ENCODE measurements around the gene IER5L. TPM values are rescaled to one million over a fixed set of nuclear protein-coding genes. Genes with fewer than 3 reads are reported as not detected.

The IER5L gene
- total RNA-seq, 2 experiments from 2014 or later, result 1.8 to 2.3 TPM

- H3K27me3 Mint-ChIP-seq, result no peaks in the 10 kb centered on the region
- H3K36me3 Mint-ChIP-seq (ENCODE audit: low read depth), result peaks cover 8% of the 10 kb centered on the region
- no peak overlapping the region for H3K4me3 Mint-ChIP-seq
- CTCF ChIA-PET, result interaction anchor here (0.9 to 6.5 kb wide), 4 partner anchors 8 to 25 kb away, joined by 3 to 50 read pairs (median 7); no protein-coding TSS in a partner anchor
- peaks cover 9% of the 10 kb centered on the region for H3K4me1 Mint-ChIP-seq
- no peak overlapping the region for H3K27ac Mint-ChIP-seq
- H3K9me3 Mint-ChIP-seq, result no peaks in the 10 kb centered on the region
- no peak for DNase-seq
- POLR2A ChIA-PET, result no interaction called here
These were observed 29.4 kb downstream of the IER5L start for GRCh38 chr9:129148463-129149204.

GRCh38 chr9:129146441-129146941 is 31.6 kb downstream of the IER5L start:
- no peak overlapping the region for H3K4me3 Mint-ChIP-seq
- H3K4me1 Mint-ChIP-seq, result peaks cover 27% of the 10 kb centered on the region
- CTCF ChIA-PET, result interaction anchor here (0.6 to 7.0 kb wide), 6 partner anchors 12 to 438 kb away, joined by 3 to 64 read pairs (median 4); no protein-coding TSS in a partner anchor
- no peak overlapping the region for H3K27ac Mint-ChIP-seq
- POLR2A ChIA-PET, result no interaction called here
- DNase-seq, result no peak
- no peaks in the 10 kb centered on the region for H3K9me3 Mint-ChIP-seq
- H3K36me3 Mint-ChIP-seq (ENCODE audit: low read depth), result peaks cover 16% of the 10 kb centered on the region
- no peaks in the 10 kb centered on the region for H3K27me3 Mint-ChIP-seq

GRCh38 chr9:129145841-129146292 is 32.2 kb downstream of the IER5L start:
- ChIA-PET POLR2A (interaction anchor here (0.6 kb wide), 1 partner anchor 18 kb away, joined by 4 read pairs; no protein-coding TSS in a partner anchor), CTCF (interaction anchor here (0.6 to 7.0 kb wide), 7 partner anchors 11 to 439 kb away, joined by 3 to 64 read pairs (median 3); no protein-coding TSS in a partner anchor)

GRCh38 chr9:129145316-129145715 is 32.7 kb downstream of the IER5L start:
- Mint-ChIP-seq H3K4me3 (no peak overlapping the region), H3K27ac (no peak overlapping the region), H3K4me1 (peaks cover 37% of the 10 kb centered on the region), H3K9me3 (no peaks in the 10 kb centered on the region), H3K27me3 (no peaks in the 10 kb centered on the region), H3K36me3 (ENCODE audit: low read depth) (peaks cover 18% of the 10 kb centered on the region)
- CTCF ChIA-PET, result interaction anchor here (1.2 to 7.0 kb wide), 2 partner anchors 11 to 14 kb away, joined by 3 to 64 read pairs; no protein-coding TSS in a partner anchor
- DNase-seq, result no peak
- POLR2A ChIA-PET, result interaction anchor here (0.6 kb wide), 1 partner anchor 17 kb away, joined by 4 read pairs; no protein-coding TSS in a partner anchor

More at GRCh38 chr9:129145841-129146292, 32.2 kb downstream of the IER5L start:
- H3K4me3 Mint-ChIP-seq, result no peak overlapping the region
- no peak overlapping the region for H3K27ac Mint-ChIP-seq
- H3K4me1 Mint-ChIP-seq, result peaks cover 33% of the 10 kb centered on the region
- peaks cover 18% of the 10 kb centered on the region for H3K36me3 Mint-ChIP-seq (ENCODE audit: low read depth)
- H3K27me3 Mint-ChIP-seq, result no peaks in the 10 kb centered on the region
- DNase-seq, result no peak
- H3K9me3 Mint-ChIP-seq, result no peaks in the 10 kb centered on the region

GRCh38 chr9:129143031-129143927 is 34.8 kb downstream of the IER5L start:
- DNase-seq, result peak; percentile 77
- Mint-ChIP-seq H3K4me3 (peak overlapping the region; percentile 27), H3K9me3 (no peaks in the 10 kb centered on the region), H3K27me3 (no peaks in the 10 kb centered on the region), H3K4me1 (peaks cover 44% of the 10 kb centered on the region), H3K27ac (peak overlapping the region; percentile 79), H3K36me3 (ENCODE audit: low read depth) (peaks cover 16% of the 10 kb centered on the region)
- ChIA-PET CTCF (interaction anchor here (0.6 to 7.0 kb wide), 37 partner anchors 9 to 790 kb away, joined by 3 to 64 read pairs (median 4); partner anchors contain the start of genes ASB6, C9orf50, IER5L and NTMT1), POLR2A (interaction anchor here (0.8 kb wide), 1 partner anchor 14 kb away, joined by 4 read pairs; no protein-coding TSS in a partner anchor)

- DNase-seq, result no peak
- H3K4me1 Mint-ChIP-seq, result peaks cover 44% of the 10 kb centered on the region
- H3K9me3 Mint-ChIP-seq, result no peaks in the 10 kb centered on the region
- peak overlapping the region; percentile 79 for H3K27ac Mint-ChIP-seq
- peaks cover 18% of the 10 kb centered on the region for H3K36me3 Mint-ChIP-seq (ENCODE audit: low read depth)
- H3K4me3 Mint-ChIP-seq, result peak overlapping the region; percentile 27
- ChIA-PET CTCF (interaction anchor here (0.5 to 7.0 kb wide), 40 partner anchors 10 to 789 kb away, joined by 3 to 64 read pairs (median 4); partner anchors contain the start of genes ASB6, C9orf50, IER5L and NTMT1), POLR2A (interaction anchor here (0.8 kb wide), 1 partner anchor 15 kb away, joined by 4 read pairs; no protein-coding TSS in a partner anchor)
- H3K27me3 Mint-ChIP-seq, result no peaks in the 10 kb centered on the region
These were observed 35.7 kb downstream of the IER5L start for GRCh38 chr9:129142138-129142935.

GRCh38 chr9:129141066-129142041 is 36.7 kb downstream of the IER5L start:
- CTCF ChIA-PET, result interaction anchor here (0.6 to 7.0 kb wide), 17 partner anchors 10 to 499 kb away, joined by 3 to 64 read pairs (median 11); partner anchors contain the start of gene NTMT1
- Mint-ChIP-seq H3K27me3 (no peaks in the 10 kb centered on the region), H3K36me3 (ENCODE audit: low read depth) (peaks cover 18% of the 10 kb centered on the region), H3K27ac (peak overlapping the region; percentile 93), H3K4me1 (peaks cover 44% of the 10 kb centered on the region), H3K9me3 (no peaks in the 10 kb centered on the region), H3K4me3 (peak overlapping the region; percentile 75)
- POLR2A ChIA-PET, result no interaction called here
- DNase-seq, result peak; percentile 32

GRCh38 chr9:129140397-129141065 is 37.5 kb downstream of the IER5L start:
- ChIA-PET POLR2A (interaction anchor here (0.5 to 1.1 kb wide), 4 partner anchors 27 to 683 kb away, joined by 3 read pairs; partner anchors contain the start of gene NTMT1), CTCF (interaction anchor here (0.6 to 6.6 kb wide), 24 partner anchors 10 to 597 kb away, joined by 3 to 50 read pairs (median 4); partner anchors contain the start of genes IER5L and NTMT1)
- Mint-ChIP-seq H3K27me3 (no peaks in the 10 kb centered on the region), H3K36me3 (ENCODE audit: low read depth) (peaks cover 22% of the 10 kb centered on the region), H3K4me3 (peak overlapping the region; percentile 75), H3K4me1 (peaks cover 44% of the 10 kb centered on the region), H3K27ac (peak overlapping the region; percentile 93), H3K9me3 (no peaks in the 10 kb centered on the region)
- DNase-seq, result peak; percentile 17

GRCh38 chr9:129139993-129140396 is 38.1 kb downstream of the IER5L start:
- H3K4me3 Mint-ChIP-seq, result peak overlapping the region; percentile 75
- peak overlapping the region; percentile 93 for H3K27ac Mint-ChIP-seq
- H3K9me3 Mint-ChIP-seq, result no peaks in the 10 kb centered on the region
- peaks cover 44% of the 10 kb centered on the region for H3K4me1 Mint-ChIP-seq
- peak; percentile 85 for DNase-seq
- ChIA-PET POLR2A (interaction anchor here (0.5 to 1.1 kb wide), 4 partner anchors 26 to 683 kb away, joined by 3 read pairs; partner anchors contain the start of gene NTMT1), CTCF (interaction anchor here (0.6 to 6.6 kb wide), 27 partner anchors 9 to 598 kb away, joined by 3 to 50 read pairs (median 4); partner anchors contain the start of genes IER5L and NTMT1)
- H3K27me3 Mint-ChIP-seq, result no peaks in the 10 kb centered on the region
- peaks cover 27% of the 10 kb centered on the region for H3K36me3 Mint-ChIP-seq (ENCODE audit: low read depth)

Measured in activated CD4-positive, alpha-beta T cell treated with anti-CD3 and anti-CD28 coated beads, Interleukin-2, amount 10 ng/mL, durations not matched to agents 7 days and 5 days (primary cell).